ENCODE results near the gene ARHGAP19. TPM values are rescaled to one million over a fixed set of nuclear protein-coding genes. Genes with fewer than 3 reads are reported as not detected.
A peak's percentile ranks its signal among the peaks of the same experiment; 100 is the strongest.

Gene ARHGAP19
- total and polyA plus RNA-seq, 2 experiments from 2014 or later: 2.7 to 8.7 TPM

- no peaks in the 10 kb centered on the region for H3K9me3 ChIP-seq (ENCODE audit: low read depth)
- WGBS (ENCODE audit: low lambda C conversion rate, missing lambda C conversion rate): 19% methylated on average over 19 of the region's 24 CpGs
- peaks cover 19% of the 10 kb centered on the region for H3K4me1 ChIP-seq (ENCODE audit: insufficient read depth)
- peaks cover 20% of the 10 kb centered on the region for H3K79me2 ChIP-seq
- H3K4me3 ChIP-seq: peak overlapping the region; percentile 46
- no peak for DNase-seq (ENCODE audit: low spot score)
- peak overlapping the region; percentile 53 for H2AFZ ChIP-seq
- H3K4me2 ChIP-seq: peak overlapping the region; percentile 98
- no peaks in the 10 kb centered on the region for H3K27me3 ChIP-seq
- no peaks in the 10 kb centered on the region for H3K9me2 ChIP-seq (replicated peaks; ENCODE audit: insufficient read depth)
- no peaks in the 10 kb centered on the region for H4K20me1 ChIP-seq (ENCODE audit: insufficient read depth, poor library complexity, severe bottlenecking)
- H3K27ac ChIP-seq: peak overlapping the region; percentile 66
- TF ChIP-seq CTCF (IDR thresholded peaks at IDR 0.05; ENCODE audit: poor library complexity): no peak
- TF ChIP-seq EZH2phosphoT487 (IDR thresholded peaks at IDR 0.05; ENCODE audit: low read depth, severe bottlenecking, unreplicated experiment): no peak
- no peak for TF ChIP-seq EZH2 (IDR thresholded peaks at IDR 0.05; ENCODE audit: borderline replicate concordance)
- no peaks in the 10 kb centered on the region for H3K36me3 ChIP-seq (replicated peaks; ENCODE audit: insufficient read depth, low read depth)
These were observed 28.1 kb upstream of the ARHGAP19 start for GRCh38 chr10:97320480-97321031.

DNA sequence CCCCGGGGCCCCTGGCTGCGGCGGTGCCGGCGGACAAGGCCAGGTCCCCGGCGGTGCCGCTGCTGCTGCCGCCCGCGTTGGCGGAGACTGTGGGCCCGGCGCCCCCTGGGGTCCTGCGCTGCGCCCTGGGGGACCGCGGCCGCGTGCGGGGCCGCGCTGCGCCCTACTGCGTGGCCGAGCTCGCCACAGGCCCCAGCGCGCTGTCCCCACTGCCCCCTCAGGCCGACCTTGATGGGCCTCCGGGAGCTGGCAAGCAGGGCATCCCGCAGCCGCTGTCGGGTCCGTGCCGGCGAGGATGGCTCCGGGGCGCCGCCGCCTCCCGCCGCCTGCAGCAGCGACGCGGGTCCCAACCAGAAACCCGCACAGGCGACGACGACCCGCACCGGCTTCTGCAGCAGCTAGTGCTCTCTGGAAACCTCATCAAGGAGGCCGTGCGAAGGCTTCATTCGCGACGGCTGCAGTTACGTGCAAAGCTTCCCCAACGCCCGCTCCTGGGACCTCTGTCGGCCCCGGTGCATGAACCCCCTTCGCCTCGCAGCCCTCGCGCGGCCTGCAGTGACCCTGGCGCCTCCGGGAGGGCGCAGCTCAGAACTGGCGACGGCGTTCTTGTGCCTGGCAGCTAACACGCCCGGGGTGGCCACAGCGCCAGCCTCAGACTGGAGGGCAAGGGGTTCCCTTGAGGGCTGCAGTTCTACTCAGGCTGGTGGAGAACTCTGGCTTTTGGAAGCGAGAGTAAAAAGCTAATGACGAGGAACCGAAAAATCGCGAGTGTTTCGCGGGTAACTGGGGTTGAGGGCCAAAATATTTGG is 27.4 kb upstream of the ARHGAP19 start:
- Histone ChIP-seq H2AFZ (peak overlapping the region; percentile 53), H3K4me2 (peak overlapping the region; percentile 98), H3K27me3 (no peaks in the 10 kb centered on the region), H3K9me2 (replicated peaks; ENCODE audit: insufficient read depth) (no peaks in the 10 kb centered on the region), H3K36me3 (replicated peaks; ENCODE audit: insufficient read depth, low read depth) (no peaks in the 10 kb centered on the region), H4K20me1 (ENCODE audit: insufficient read depth, poor library complexity, severe bottlenecking) (no peaks in the 10 kb centered on the region), H3K27ac (peak overlapping the region; percentile 100), H3K9me3 (ENCODE audit: low read depth) (no peaks in the 10 kb centered on the region), H3K79me2 (peaks cover 20% of the 10 kb centered on the region), H3K4me1 (ENCODE audit: insufficient read depth) (peaks cover 19% of the 10 kb centered on the region), H3K4me3 (peak overlapping the region; percentile 46)
- WGBS (ENCODE audit: low lambda C conversion rate, missing lambda C conversion rate): 1% methylated on average over 45 of the region's 83 CpGs
- peak; percentile 73 for DNase-seq (ENCODE audit: low spot score)
- TF ChIP-seq EZH2 (IDR thresholded peaks at IDR 0.05; ENCODE audit: borderline replicate concordance) (no peak), CTCF (IDR thresholded peaks at IDR 0.05; ENCODE audit: poor library complexity) (no peak), EZH2phosphoT487 (IDR thresholded peaks at IDR 0.05; ENCODE audit: low read depth, severe bottlenecking, unreplicated experiment) (no peak)

- Histone ChIP-seq H3K9me2 (replicated peaks; ENCODE audit: insufficient read depth) (no peaks in the 10 kb centered on the region), H3K36me3 (replicated peaks; ENCODE audit: insufficient read depth, low read depth) (no peaks in the 10 kb centered on the region), H3K27me3 (no peaks in the 10 kb centered on the region), H4K20me1 (ENCODE audit: insufficient read depth, poor library complexity, severe bottlenecking) (no peaks in the 10 kb centered on the region), H3K79me2 (peaks cover 20% of the 10 kb centered on the region), H3K4me3 (peak within 1 kb of the TSS; percentile 94), H3K4me2 (peak within 1 kb of the TSS; percentile 98), H2AFZ (peak within 1 kb of the TSS; percentile 90), H3K27ac (peak within 1 kb of the TSS; percentile 100), H3K4me1 (ENCODE audit: insufficient read depth) (peaks cover 19% of the 10 kb centered on the region), H3K9me3 (ENCODE audit: low read depth) (no peaks in the 10 kb centered on the region)
- WGBS (ENCODE audit: low lambda C conversion rate, missing lambda C conversion rate): under 1% methylated on average over 63 of the region's 79 CpGs
- no peak for TF ChIP-seq EZH2 (IDR thresholded peaks at IDR 0.05; ENCODE audit: borderline replicate concordance)
- peak; percentile 95 for DNase-seq (ENCODE audit: low spot score)
These were observed 26.6 kb upstream of the ARHGAP19 start, which contains the start of gene FRAT1 for GRCh38 chr10:97318772-97319651. Gene FRAT1, plus strand, starts transcription at chr10:97319271. Its CDS starts 183 bp downstream, at chr10:97319454.
